ENCODE measurements around the gene DSCAM. TPM values are rescaled to one million over a fixed set of nuclear protein-coding genes. Genes with fewer than 3 reads are reported as not detected.

Gene DSCAM
- total RNA-seq, 1 experiment from 2014 or later: not detected

DNA sequence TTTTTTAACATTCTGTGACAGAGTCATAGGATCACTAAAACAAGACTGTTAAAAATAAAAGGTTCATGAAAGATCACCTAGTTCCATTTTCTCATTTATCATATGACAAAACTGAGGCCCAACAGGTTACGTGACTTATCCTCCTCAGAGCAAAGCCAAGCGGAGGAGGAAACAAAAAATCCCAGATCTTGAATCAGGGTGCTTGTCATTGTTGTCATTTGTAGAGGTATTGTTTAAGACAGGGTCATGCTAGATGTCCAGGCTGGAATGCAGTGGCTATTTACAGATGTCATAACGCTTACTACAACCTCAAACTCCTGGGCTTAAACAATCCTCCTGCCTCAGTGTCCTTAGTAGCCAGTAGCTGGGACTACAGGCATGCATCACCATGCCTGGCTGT is 293.2 kb downstream of the DSCAM start:
- no peaks in the 10 kb centered on the region for H3K27me3 ChIP-seq (ENCODE audit: insufficient read depth, low read length)
- DNase-seq (ENCODE audit: low read depth, low spot score): no peak
- H3K9me3 ChIP-seq (ENCODE audit: control insufficient read depth in 1 of 2, insufficient read depth in 1 of 2, low read depth in 1 of 2, low read length in 2 of 2): peaks cover 0 to 14% of the 10 kb centered on the region in 2 experiments; a peak in 2 of 4 replicates
- H3K4me1 ChIP-seq (ENCODE audit: control insufficient read depth in 1 of 2, insufficient read depth in 2 of 2, low read length in 2 of 2): no peaks in the 10 kb centered on the region
- RAD21 ChIA-PET (ENCODE audit: low non-redundant PET in 1 of 2, low total read pairs in 2 of 2, uncharacterized antibody in 2 of 2, unreplicated experiment in 2 of 2): no interaction called here
- CTCF ChIA-PET: no interaction called here
- TF ChIP-seq SRF (IDR thresholded peaks at IDR 0.05; ENCODE audit: low read depth): no peak
- TF ChIP-seq RAD21 (IDR thresholded peaks at IDR 0.05; ENCODE audit: low read depth): no peak
- TF ChIP-seq SIN3A (IDR thresholded peaks at IDR 0.05; ENCODE audit: low read depth): no peak
- TF ChIP-seq SP1 (IDR thresholded peaks at IDR 0.05; ENCODE audit: low read depth): no peak
- no peak for TF ChIP-seq ELF1 (IDR thresholded peaks at IDR 0.05; ENCODE audit: borderline replicate concordance, low read depth)
- no peak for TF ChIP-seq CBX3 (IDR thresholded peaks at IDR 0.05; ENCODE audit: low read depth)
- no peak for TF ChIP-seq ZNF274 (IDR thresholded peaks at IDR 0.05; ENCODE audit: low read depth, low read length)
- TF ChIP-seq EZH2phosphoT487 (IDR thresholded peaks at IDR 0.05; ENCODE audit: borderline replicate concordance): no peak
- TF ChIP-seq TCF7L2 (IDR thresholded peaks at IDR 0.05; ENCODE audit: borderline replicate concordance, extremely low read depth, insufficient read depth, insufficient read length): no peak
- TF ChIP-seq EGR1 (IDR thresholded peaks at IDR 0.05; ENCODE audit: low read depth): no peak
- no peak for TF ChIP-seq POLR2AphosphoS5 (IDR thresholded peaks at IDR 0.05; ENCODE audit: low read depth, low read length)
- no peak for TF ChIP-seq ZFX (IDR thresholded peaks at IDR 0.05)
- no peak for TF ChIP-seq CEBPB (IDR thresholded peaks at IDR 0.05; ENCODE audit: low read depth)
- TF ChIP-seq, protein P1, sequence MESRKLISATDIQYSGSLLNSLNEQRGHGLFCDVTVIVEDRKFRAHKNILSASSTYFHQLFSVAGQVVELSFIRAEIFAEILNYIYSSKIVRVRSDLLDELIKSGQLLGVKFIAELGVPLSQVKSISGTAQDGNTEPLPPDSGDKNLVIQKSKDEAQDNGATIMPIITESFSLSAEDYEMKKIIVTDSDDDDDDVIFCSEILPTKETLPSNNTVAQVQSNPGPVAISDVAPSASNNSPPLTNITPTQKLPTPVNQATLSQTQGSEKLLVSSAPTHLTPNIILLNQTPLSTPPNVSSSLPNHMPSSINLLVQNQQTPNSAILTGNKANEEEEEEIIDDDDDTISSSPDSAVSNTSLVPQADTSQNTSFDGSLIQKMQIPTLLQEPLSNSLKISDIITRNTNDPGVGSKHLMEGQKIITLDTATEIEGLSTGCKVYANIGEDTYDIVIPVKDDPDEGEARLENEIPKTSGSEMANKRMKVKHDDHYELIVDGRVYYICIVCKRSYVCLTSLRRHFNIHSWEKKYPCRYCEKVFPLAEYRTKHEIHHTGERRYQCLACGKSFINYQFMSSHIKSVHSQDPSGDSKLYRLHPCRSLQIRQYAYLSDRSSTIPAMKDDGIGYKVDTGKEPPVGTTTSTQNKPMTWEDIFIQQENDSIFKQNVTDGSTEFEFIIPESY (IDR thresholded peaks at IDR 0.05; ENCODE audit: extremely low read depth, insufficient replicate concordance, low read length): no peak
- no peak for TF ChIP-seq JUND (IDR thresholded peaks at IDR 0.05)
- TF ChIP-seq, protein P2, sequence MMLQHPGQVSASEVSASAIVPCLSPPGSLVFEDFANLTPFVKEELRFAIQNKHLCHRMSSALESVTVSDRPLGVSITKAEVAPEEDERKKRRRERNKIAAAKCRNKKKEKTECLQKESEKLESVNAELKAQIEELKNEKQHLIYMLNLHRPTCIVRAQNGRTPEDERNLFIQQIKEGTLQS (IDR thresholded peaks at IDR 0.05): no peak
- no peak for TF ChIP-seq POLR2A (IDR thresholded peaks at IDR 0.05; ENCODE audit: borderline replicate concordance, extremely low read depth, insufficient read depth, insufficient read length)
- TF ChIP-seq, protein P3, sequence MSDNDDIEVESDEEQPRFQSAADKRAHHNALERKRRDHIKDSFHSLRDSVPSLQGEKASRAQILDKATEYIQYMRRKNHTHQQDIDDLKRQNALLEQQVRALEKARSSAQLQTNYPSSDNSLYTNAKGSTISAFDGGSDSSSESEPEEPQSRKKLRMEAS (IDR thresholded peaks at IDR 0.05): no peak
- TF ChIP-seq, protein P4, sequence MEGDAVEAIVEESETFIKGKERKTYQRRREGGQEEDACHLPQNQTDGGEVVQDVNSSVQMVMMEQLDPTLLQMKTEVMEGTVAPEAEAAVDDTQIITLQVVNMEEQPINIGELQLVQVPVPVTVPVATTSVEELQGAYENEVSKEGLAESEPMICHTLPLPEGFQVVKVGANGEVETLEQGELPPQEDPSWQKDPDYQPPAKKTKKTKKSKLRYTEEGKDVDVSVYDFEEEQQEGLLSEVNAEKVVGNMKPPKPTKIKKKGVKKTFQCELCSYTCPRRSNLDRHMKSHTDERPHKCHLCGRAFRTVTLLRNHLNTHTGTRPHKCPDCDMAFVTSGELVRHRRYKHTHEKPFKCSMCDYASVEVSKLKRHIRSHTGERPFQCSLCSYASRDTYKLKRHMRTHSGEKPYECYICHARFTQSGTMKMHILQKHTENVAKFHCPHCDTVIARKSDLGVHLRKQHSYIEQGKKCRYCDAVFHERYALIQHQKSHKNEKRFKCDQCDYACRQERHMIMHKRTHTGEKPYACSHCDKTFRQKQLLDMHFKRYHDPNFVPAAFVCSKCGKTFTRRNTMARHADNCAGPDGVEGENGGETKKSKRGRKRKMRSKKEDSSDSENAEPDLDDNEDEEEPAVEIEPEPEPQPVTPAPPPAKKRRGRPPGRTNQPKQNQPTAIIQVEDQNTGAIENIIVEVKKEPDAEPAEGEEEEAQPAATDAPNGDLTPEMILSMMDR (IDR thresholded peaks at IDR 0.05 in 2 of 3, conservative IDR thresholded peaks at IDR 0.05 in 1 of 3; ENCODE audit: borderline replicate concordance in 1 of 3, insufficient read depth in 1 of 3, low read depth in 2 of 3, low read length in 2 of 3): no peak
- no peak for TF ChIP-seq EZH2 (IDR thresholded peaks at IDR 0.05)
- POLR2A ChIA-PET: no interaction called here
- no peaks in the 10 kb centered on the region for H3K79me2 ChIP-seq (ENCODE audit: insufficient read depth, low read length)
- no peak for ATAC-seq
- no peaks in the 10 kb centered on the region for H3K9me2 ChIP-seq (ENCODE audit: insufficient read depth)
- intact Hi-C loops (cut with micrococcal nuclease): no loop called here
- no peak overlapping the region for H3K27ac ChIP-seq (ENCODE audit: low read depth, low read length)
- H3K4me3 ChIP-seq (replicated peaks in 1 of 2; ENCODE audit: low read depth in 1 of 2, low read length in 2 of 2): no peak overlapping the region
- H4K20me1 ChIP-seq (ENCODE audit: insufficient read depth): no peaks in the 10 kb centered on the region
- H3K4me2 ChIP-seq (ENCODE audit: low read length): no peak overlapping the region
- BruUV-seq (replicated peaks): no TSS peak
- no peaks in the 10 kb centered on the region for H3K36me3 ChIP-seq (ENCODE audit: control insufficient read depth in 1 of 2, insufficient read depth in 2 of 2, low read length in 2 of 2)
- no peak overlapping the region for H2AFZ ChIP-seq (ENCODE audit: low read depth, low read length, poor library complexity, severe bottlenecking)
- H3K9ac ChIP-seq (ENCODE audit: low read length): no peak overlapping the region

Data from HCT116 (cell line).